GM12865 (cell line): ENCODE results near the gene PDAP1.
"Not testable (repeated sequence)": the region's sequence is repeated elsewhere in the genome, so short reads cannot be mapped to it uniquely, and the experiment has no call there.

Experiments used
- DNase-seq: peaks from one replicate; pipeline ENCODE4 v3.0.0; 2010; ENCODE audit warnings: low read depth
- H3K4me3 ChIP-seq: 2 replicates; pipeline ENCODE4 v1.5.1; 2011; ENCODE audit warnings: mild to moderate bottlenecking, low read depth, low read length, control low read depth
- TF ChIP-seq, protein P1 (sequence below): IDR thresholded peaks from 2 replicates; pipeline ENCODE4 v1.5.1; 2011; ENCODE audit warnings: low read length, control low read depth, low read depth, inconsistent platforms; ENCODE audit not compliant: insufficient read depth; ENCODE audit errors: missing control alignments

Gene PDAP1

GRCh38 chr7:99392046-99392445 lies 16.4 kb downstream of the PDAP1 start:
- no peak for DNase-seq
- H3K4me3 ChIP-seq: no peak overlapping the region

GRCh38 chr7:99390941-99391602 lies 17.3 kb downstream of the PDAP1 start:
- H3K4me3 ChIP-seq: no peak overlapping the region
- TF ChIP-seq, protein P1, sequence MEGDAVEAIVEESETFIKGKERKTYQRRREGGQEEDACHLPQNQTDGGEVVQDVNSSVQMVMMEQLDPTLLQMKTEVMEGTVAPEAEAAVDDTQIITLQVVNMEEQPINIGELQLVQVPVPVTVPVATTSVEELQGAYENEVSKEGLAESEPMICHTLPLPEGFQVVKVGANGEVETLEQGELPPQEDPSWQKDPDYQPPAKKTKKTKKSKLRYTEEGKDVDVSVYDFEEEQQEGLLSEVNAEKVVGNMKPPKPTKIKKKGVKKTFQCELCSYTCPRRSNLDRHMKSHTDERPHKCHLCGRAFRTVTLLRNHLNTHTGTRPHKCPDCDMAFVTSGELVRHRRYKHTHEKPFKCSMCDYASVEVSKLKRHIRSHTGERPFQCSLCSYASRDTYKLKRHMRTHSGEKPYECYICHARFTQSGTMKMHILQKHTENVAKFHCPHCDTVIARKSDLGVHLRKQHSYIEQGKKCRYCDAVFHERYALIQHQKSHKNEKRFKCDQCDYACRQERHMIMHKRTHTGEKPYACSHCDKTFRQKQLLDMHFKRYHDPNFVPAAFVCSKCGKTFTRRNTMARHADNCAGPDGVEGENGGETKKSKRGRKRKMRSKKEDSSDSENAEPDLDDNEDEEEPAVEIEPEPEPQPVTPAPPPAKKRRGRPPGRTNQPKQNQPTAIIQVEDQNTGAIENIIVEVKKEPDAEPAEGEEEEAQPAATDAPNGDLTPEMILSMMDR: no peak
- DNase-seq: no peak

More at GRCh38 chr7:99392046-99392445, 16.4 kb downstream of the PDAP1 start:
- TF ChIP-seq, protein P1: no peak

GRCh38 chr7:99389772-99390171 lies 18.6 kb downstream of the PDAP1 start:
- no peak for DNase-seq
- no peak overlapping the region for H3K4me3 ChIP-seq
- TF ChIP-seq, protein P1: no peak

DNA sequence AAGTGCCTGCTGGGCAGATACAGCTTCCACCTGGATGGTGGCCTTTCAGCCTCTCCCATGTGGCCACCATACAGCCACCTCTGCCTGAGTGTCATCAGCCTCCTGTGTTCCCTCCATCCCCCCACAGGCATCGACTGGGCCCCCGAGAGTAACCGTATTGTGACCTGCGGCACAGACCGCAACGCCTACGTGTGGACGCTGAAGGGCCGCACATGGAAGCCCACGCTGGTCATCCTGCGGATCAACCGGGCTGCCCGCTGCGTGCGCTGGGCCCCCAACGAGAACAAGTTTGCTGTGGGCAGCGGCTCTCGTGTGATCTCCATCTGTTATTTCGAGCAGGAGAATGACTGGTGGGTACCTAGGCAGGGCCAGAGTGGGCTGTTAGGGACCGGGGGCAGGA lies 20.5 kb downstream of the PDAP1 start:
- no peak overlapping the region for H3K4me3 ChIP-seq
- TF ChIP-seq, protein P1: no peak
- no peak for DNase-seq

DNA sequence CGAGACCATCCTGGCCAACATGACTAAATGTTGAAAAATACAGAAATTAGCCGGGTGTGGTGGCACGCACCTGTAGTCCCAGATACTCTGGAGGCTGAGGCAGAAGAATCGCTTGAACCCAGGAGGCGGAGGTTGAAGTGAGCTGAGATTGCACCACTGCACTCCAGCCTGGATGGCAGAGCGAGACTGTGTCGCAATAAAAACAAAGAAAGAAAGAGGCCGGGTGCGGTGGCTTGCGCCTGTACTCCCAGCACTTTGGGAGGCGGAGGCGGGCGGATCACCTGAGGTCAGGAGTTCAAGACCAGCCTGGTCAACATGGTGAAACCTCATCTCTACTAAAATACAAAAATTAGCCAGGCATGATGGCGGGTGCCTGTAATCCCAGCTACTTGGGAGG lies 21.2 kb downstream of the PDAP1 start:
- not testable (repeated sequence) for H3K4me3 ChIP-seq, DNase-seq

GRCh38 chr7:99386584-99387238 lies 21.7 kb downstream of the PDAP1 start:
- no peak overlapping the region for H3K4me3 ChIP-seq
- DNase-seq: peak; percentile 59
- TF ChIP-seq, protein P1: peak; percentile 30

GRCh38 chr7:99385564-99385963 lies 22.8 kb downstream of the PDAP1 start:
- no peak overlapping the region for H3K4me3 ChIP-seq
- no peak for DNase-seq
- TF ChIP-seq, protein P1: no peak
